IPS DF 6.9 (cell line): ENCODE measurements around the gene TXNL4A.
"Not testable (repeated sequence)": the region's sequence is repeated elsewhere in the genome, so short reads cannot be mapped to it uniquely, and the experiment has no call there.

Experiments
- DNase-seq: peaks from one replicate; pipeline ENCODE4 v3.0.0-alpha.2; 2013; ENCODE audit warnings: low read depth, low spot score
- H3K27ac ChIP-seq: one replicate; pipeline ENCODE4 v1.5.1; 2013; ENCODE audit warnings: low read length, control low read depth
- H3K27me3 ChIP-seq: 2 replicates; pipeline ENCODE4 v1.6.1; 2013; ENCODE audit warnings: mild to moderate bottlenecking, low read length; ENCODE audit not compliant: control insufficient read depth, insufficient read depth
- H3K36me3 ChIP-seq: 2 replicates; pipeline ENCODE4 v1.6.1; 2013; ENCODE audit warnings: low read length; ENCODE audit not compliant: control insufficient read depth, insufficient read depth
- H3K4me1 ChIP-seq: 2 replicates; pipeline ENCODE4 v1.6.1; 2013; ENCODE audit warnings: low read length; ENCODE audit not compliant: control insufficient read depth, insufficient read depth
- H3K4me3 ChIP-seq: 2 replicates; pipeline ENCODE4 v1.5.1; 2013; ENCODE audit warnings: mild to moderate bottlenecking, low read length
- H3K9me3 ChIP-seq: 2 replicates; pipeline ENCODE4 v1.6.1; 2013; ENCODE audit warnings: low read length, inconsistent platforms; ENCODE audit not compliant: control insufficient read depth, insufficient read depth
- WGBS: extraction: QIAGEN DNeasy Blood & Tissue Kit; methylation state at CpG from one replicate; pipeline ENCODE4 v1.1.7; 2013; ENCODE audit warnings: mixed read lengths, missing lambda C conversion rate; ENCODE audit not compliant: insufficient read length, insufficient coverage; 5-methylcytosine and 5-hydroxymethylcytosine counted together

TXNL4A gene

GRCh38 chr18:79988451-79989194 is at the start of gene TXNL4A:
TXNL4A (minus strand) TSS chr18:79988563; CDS start chr18:79988392, 171 bp downstream.
- Histone ChIP-seq H3K27ac (no peak within 1 kb of the TSS), H3K27me3 (no peaks in the 10 kb centered on the region), H3K4me1 (no peaks in the 10 kb centered on the region; the same call in 1 of the 2 replicates), H3K36me3 (peaks cover 2% of the 10 kb centered on the region; the same call in 1 of the 2 replicates), H3K4me3 (peak within 1 kb of the TSS; percentile 90), H3K9me3 (no peaks in the 10 kb centered on the region)
- DNase-seq = peak; percentile 78
- no CpG with 5 or more reads among the region's 71 CpGs for WGBS

GRCh38 chr18:80037300-80037699 is 48.9 kb upstream of the TXNL4A start:
- H3K36me3 ChIP-seq = peaks cover 3% of the 10 kb centered on the region; the same call in 1 of the 2 replicates
- H3K4me1 ChIP-seq = peaks cover 2% of the 10 kb centered on the region
- H3K27me3 ChIP-seq = no peaks in the 10 kb centered on the region
- H3K27ac ChIP-seq = no peak overlapping the region
- no CpG with 5 or more reads among the region's 12 CpGs for WGBS
- DNase-seq = no peak
- no peaks in the 10 kb centered on the region for H3K9me3 ChIP-seq
- H3K4me3 ChIP-seq = no peak overlapping the region

- DNase-seq = no peak
- Histone ChIP-seq H3K27me3 (no peaks in the 10 kb centered on the region), H3K4me1 (peaks cover 2% of the 10 kb centered on the region), H3K9me3 (no peaks in the 10 kb centered on the region), H3K4me3 (no peak overlapping the region), H3K36me3 (peaks cover 3% of the 10 kb centered on the region; the same call in 1 of the 2 replicates), H3K27ac (no peak overlapping the region)
- WGBS = no CpG with 5 or more reads among the region's 7 CpGs
Observed at GRCh38 chr18:80035997-80036396, 47.6 kb upstream of the TXNL4A start.

- no CpG with 5 or more reads among the region's 8 CpGs for WGBS
- Histone ChIP-seq H3K27me3 (no peaks in the 10 kb centered on the region), H3K4me1 (peaks cover 2% of the 10 kb centered on the region), H3K36me3 (peaks cover 3% of the 10 kb centered on the region; the same call in 1 of the 2 replicates), H3K27ac (no peak overlapping the region), H3K9me3 (no peaks in the 10 kb centered on the region), H3K4me3 (peak overlapping the region; percentile 61; the same call in 1 of the 2 replicates)
- DNase-seq = no peak
Observed at GRCh38 chr18:80034852-80035406, 46.6 kb upstream of the TXNL4A start.

- WGBS = no CpG with 5 or more reads among the region's 99 CpGs
Observed at GRCh38 chr18:80034068-80034851, 45.9 kb upstream of the TXNL4A start, which contains the start of gene RBFA. RBFA (plus strand) TSS chr18:80034434; CDS start chr18:80034496, 62 bp downstream.

GRCh38 chr18:80033181-80034067 is 45.1 kb upstream of the TXNL4A start:
- Histone ChIP-seq H3K27me3 (no peaks in the 10 kb centered on the region), H3K9me3 (no peaks in the 10 kb centered on the region), H3K27ac (no peak overlapping the region), H3K4me3 (peak overlapping the region; percentile 70; the same call in 1 of the 2 replicates), H3K36me3 (peaks cover 3% of the 10 kb centered on the region; the same call in 1 of the 2 replicates), H3K4me1 (peaks cover 2% of the 10 kb centered on the region)
- DNase-seq = peak; percentile 7
- WGBS = no CpG with 5 or more reads among the region's 90 CpGs

More at GRCh38 chr18:80034068-80034851, 45.9 kb upstream of the TXNL4A start, which contains the start of gene RBFA:
- H3K9me3 ChIP-seq = no peaks in the 10 kb centered on the region
- peak within 1 kb of the TSS; percentile 70; the same call in 1 of the 2 replicates for H3K4me3 ChIP-seq
- peak; percentile 91 for DNase-seq
- no peak within 1 kb of the TSS for H3K27ac ChIP-seq
- peaks cover 2% of the 10 kb centered on the region for H3K4me1 ChIP-seq
- no peaks in the 10 kb centered on the region for H3K27me3 ChIP-seq
- peaks cover 3% of the 10 kb centered on the region; the same call in 1 of the 2 replicates for H3K36me3 ChIP-seq

- Histone ChIP-seq H3K27me3 (no peaks in the 10 kb centered on the region), H3K4me3 (no peak overlapping the region), H3K36me3 (no peaks in the 10 kb centered on the region), H3K4me1 (no peaks in the 10 kb centered on the region; the same call in 1 of the 2 replicates), H3K27ac (no peak overlapping the region), H3K9me3 (no peaks in the 10 kb centered on the region; the same call in 1 of the 2 replicates)
- no CpG with 5 or more reads among the region's 1 CpG for WGBS
- DNase-seq = no peak
Observed at GRCh38 chr18:80029690-80030089, 41.3 kb upstream of the TXNL4A start.

GRCh38 chr18:80027719-80028118 is 39.4 kb upstream of the TXNL4A start:
- H3K27ac ChIP-seq, H3K9me3 ChIP-seq, H3K36me3 ChIP-seq, H3K4me1 ChIP-seq, DNase-seq, H3K27me3 ChIP-seq, H3K4me3 ChIP-seq: not testable (repeated sequence)

- DNase-seq = no peak
- no peak overlapping the region for H3K4me3 ChIP-seq
- WGBS = no CpG with 5 or more reads among the region's 7 CpGs
- no peaks in the 10 kb centered on the region for H3K4me1 ChIP-seq
- no peak overlapping the region for H3K27ac ChIP-seq
- H3K27me3 ChIP-seq = no peaks in the 10 kb centered on the region
- no peaks in the 10 kb centered on the region for H3K36me3 ChIP-seq
- peaks cover 7% of the 10 kb centered on the region for H3K9me3 ChIP-seq
Observed at GRCh38 chr18:80026363-80026762, 38.0 kb upstream of the TXNL4A start.
